ENCODE results near the gene SEPTIN5. TPM values are rescaled to one million over a fixed set of nuclear protein-coding genes. Genes with fewer than 3 reads are reported as not detected.
"Not testable (repeated sequence)": the region's sequence is repeated elsewhere in the genome, so short reads cannot be mapped to it uniquely, and the experiment has no call there.

Gene SEPTIN5
- 10 to 100 TPM; 28.1 to 37.6 (median 32.6) TPM for polyA plus RNA-seq (ENCODE audit: insufficient read length in 3 of 3)

DNA sequence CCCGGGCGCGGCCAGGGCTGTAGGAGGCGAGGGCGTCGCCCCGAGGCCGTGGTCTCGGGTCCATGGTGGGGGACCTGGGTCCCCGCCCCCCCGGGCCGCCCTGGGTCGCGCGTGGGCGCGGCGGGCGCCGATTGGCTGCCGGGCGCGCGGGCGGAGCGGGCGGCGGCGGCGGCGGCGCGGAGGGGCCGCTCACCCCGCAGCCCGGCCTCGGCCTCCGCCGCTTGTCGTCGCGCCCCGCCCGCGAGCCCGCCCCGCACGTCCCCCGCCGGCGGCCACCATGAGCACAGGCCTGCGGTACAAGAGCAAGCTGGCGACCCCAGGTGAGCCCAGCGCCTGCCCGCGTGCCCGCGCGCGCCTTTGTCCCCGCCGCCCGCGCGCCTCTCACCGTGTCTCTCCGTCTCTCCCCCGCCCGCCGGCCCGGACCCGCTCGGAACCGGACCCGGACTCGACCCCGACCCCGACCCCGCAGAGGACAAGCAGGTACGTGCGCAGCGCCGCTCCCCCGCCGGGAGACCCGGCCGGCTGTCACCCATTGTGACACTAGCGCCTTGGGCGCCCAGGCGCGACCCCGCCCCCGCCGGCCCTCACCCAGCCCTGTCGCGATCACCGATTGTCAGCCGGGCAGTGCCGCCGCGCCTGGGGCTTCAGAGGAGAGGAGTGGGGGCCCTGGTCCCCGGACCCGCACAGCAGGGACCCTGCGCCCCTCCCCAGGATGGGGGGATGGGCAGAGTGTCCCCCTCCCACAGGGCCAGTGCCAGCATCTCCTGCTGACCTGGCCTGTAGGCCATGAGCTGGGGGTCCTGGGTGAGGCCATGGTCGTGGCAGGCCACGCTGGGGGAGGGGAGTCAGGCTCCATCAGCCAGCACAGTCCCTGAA, at the start of gene SEPTIN5:
Gene SEPTIN5 (plus strand): TSS at position 192 of the 876 bp plus-strand sequence. CDS start 86 bp downstream, at position 278.
- no peak for DNase-seq (ENCODE audit: low read depth in 3 of 3, low spot score in 2 of 3)

DNA sequence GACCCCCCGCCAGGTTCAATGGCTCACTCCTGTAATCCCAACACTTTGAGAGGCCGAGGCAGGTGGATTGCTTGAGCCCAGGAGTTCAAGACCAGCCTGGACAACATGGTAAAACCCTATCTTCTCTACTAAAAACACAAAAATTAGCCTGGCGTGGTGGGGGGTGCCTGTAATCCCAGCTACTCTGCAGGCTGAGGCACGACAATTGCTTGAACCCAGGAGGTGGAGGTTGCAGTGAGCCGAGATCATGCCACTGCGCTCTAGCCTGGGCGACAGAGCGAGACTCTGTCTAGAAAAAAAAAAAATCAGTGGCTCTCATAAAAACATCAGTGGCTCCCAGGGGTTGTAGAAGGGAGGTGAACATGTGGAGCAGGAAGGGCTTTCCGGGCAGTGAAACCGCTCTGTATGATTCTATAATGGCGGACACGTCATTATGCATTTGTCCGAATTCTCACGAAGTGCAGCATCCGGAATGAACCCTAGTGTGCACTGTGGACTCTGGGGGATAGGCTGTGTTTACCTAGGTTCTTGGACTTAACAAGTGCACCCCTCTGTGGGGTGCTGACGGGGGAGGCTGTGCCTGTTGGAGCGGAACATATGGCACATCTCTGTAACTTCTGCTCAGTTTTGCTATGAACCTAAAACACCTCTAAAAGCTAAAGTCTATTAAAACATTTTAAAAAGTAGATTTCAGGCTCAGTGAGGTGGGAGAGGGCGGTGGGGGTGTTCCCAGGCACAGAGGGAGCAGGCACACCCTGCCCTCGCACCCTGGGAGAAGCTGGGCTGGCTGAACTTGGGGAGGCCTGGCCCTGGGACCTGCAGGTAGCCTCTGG, 49.1 kb upstream of the SEPTIN5 start:
- no peak for DNase-seq (ENCODE audit: low read depth in 3 of 3, low spot score in 2 of 3)

DNA sequence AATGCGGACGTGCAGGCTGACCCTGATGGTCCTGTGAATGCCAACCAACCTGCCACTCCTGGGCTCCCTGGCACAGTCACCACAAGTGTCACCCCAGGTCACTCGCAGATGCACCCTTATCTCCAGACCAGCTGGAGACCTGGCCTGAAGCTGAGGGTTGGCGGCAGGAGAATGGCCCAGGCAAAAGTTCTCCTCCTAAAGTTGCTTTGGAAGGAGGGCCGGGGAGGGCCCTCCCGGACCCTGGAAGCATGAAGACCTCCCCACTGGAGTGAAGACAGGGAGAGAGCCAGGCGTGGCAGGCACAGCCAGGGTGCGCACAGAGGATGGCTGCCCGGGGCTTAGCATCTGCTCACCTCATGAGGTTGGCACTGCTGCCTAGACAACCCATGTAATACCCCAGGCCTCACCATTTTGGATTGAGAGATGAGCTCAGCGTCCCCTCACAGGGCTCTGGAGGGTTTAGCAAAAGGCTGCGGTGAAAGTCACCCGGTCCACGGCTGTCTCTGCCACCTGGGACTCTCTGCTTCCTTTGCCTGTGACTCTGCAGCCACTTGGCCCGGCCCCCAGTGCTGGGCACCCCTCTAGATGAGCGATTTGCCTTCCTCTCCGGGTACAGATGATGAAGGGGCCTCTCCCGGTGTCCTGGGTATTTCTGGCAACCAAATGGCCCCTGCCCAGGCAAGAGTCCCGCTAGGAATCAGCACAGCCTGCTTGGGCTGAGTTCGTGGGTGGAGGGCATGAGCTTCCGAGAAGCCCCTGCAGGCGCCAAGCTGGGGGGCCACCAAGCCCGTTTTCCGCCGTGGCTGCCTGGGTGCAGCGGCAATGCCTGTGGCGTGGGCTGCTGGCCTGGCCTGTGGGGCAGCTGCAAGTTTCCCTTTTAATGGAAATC, 48.3 kb upstream of the SEPTIN5 start:
- no peak for DNase-seq (ENCODE audit: low read depth in 3 of 3, low spot score in 2 of 3)

DNA sequence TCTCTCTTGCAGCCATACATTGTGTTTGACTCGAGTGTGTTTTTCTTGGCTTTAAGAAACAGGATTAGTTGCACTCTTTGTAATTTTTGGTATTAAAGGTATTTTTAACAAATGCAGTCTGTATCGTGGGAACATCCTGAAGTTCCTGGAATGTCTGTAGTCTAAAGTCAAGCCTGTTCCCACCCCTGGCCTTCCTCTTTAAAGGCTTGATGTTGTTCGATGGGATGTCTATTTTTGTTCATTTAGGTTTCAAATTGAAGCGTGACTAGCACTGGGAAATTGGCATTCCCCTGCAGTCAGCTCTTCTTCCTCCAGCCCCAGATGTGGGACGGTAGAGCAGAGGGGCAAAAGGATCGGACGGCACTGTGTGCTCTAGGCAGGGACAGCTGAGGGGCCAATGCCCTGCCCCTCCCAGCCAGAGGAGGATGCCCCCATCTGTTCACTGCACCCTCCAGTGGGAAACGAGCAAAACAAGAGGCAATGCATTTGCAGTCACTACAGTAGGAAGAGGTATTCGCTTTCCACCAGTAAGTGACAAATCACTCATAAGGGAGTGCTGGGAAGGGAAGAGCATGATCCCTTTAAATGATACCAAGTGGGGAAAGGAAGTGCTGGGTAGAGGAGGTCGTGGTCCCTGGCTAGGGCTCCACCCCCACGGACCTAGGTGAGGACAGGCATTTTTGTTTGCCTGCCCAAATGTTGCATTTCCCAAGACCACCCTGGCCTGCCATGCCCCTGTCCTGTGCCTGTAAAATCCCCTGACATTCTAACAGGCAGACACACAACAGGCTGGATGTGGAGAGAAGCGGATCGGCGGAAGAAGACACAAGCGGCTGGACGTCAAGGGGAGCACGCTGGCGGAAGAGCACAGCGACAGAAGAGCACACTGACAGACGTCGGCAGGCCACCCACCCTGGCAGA, 47.4 kb upstream of the SEPTIN5 start:
- DNase-seq (ENCODE audit: low read depth in 3 of 3, low spot score in 2 of 3) = no peak

DNA sequence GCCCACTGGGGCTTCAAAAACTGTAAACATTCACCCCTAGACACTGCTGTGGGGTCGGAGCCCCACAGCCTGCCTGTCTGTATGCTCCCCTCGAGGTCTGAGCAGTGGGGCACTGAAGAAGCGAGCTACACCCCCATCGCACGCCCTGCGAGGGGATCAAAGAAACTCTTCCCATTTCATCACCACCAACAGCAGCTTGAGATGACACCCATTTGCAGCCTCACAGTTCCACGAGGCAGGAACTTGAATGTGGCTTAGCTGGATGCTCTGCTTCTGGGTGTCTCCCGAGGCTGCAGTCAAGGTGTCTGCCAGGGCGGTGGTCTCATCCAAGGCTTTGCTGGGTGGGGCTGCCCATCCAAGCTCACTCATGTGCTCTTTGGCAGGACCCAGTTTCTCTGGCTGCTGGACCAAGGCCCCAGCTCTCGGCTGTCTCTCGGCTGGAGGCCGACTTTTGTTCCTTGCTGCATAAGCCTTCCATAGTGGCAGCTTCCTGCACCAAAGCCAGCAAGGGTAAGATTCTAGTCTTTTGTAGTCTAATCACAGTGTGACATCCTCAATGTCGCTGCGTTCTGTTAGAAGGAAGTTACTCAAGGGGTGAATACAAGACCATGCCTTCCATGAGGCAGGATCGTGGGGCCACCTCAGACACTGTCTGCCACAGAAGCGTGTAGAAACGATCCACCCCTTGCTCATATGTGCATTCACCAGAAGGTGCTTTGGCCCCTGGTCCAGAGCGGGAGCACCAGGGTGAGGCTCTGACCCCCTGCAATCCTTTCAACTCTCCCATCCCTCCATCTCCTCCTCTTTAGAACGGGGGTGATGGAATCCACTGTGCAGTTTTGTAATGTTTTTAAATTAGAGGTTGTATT, 46.2 kb upstream of the SEPTIN5 start:
- DNase-seq (ENCODE audit: low read depth in 3 of 3, low spot score in 2 of 3) = no peak

DNA sequence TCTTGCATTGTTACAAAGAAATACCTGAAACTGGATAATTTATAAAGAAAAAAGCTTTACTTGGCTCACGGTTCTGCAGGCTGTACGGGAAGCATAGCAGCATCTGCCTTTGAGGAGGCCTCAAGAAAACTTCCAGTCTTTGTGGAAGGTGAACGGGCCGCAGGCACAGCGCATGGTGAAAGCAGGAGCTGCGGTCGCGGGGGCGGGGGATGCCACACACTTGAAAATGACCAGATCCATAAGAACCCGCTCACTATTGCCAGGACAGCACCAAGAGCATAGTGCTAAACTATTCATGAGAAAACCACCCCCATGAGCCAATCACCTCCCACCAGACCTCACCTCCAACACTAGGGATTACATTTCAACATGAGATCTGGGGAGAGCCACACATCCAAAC, 45.6 kb upstream of the SEPTIN5 start:
- DNase-seq (ENCODE audit: low read depth in 3 of 3, low spot score in 2 of 3) = no peak

DNA sequence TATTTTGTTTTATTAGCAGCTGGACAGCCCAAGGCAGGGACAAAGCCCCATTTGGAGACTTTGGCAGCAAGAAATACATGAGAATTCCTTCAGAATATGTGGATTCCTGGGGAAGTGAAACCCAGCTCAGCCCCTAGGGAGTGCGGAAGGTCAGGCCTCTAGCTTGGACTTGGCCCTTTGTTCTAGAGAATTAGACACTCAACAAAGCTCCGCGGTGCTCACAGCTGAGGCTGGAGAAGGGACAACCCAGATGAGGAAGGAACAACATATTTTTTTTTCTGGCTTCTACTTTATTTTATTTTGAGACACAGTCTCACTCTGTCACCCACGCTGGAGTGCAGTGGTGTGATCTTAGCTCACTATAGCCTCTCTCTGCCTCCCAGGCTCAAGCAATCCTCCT, 44.7 kb upstream of the SEPTIN5 start:
- no peak for DNase-seq (ENCODE audit: low read depth in 3 of 3, low spot score in 2 of 3)

DNA sequence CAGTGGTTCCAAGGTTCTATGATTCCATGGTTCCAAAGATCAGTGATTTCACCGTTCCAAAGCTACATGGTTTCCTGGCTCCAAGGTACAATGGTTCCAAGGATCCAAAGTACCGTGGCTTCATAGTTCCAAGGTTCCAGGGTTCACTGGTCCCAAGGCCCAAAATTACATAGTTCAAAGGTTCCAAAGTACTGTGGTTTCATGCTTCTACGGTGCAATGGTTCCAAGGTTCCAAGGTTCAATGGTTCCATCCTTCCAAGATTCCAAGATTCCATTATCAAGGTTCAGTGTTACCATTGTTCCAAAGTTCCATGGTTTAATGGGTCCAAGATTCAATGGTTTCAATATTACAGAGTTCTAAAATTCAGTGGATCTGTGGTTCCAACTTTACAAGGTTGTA, 43.0 kb upstream of the SEPTIN5 start:
- DNase-seq (ENCODE audit: low read depth in 3 of 3, low spot score in 2 of 3) = no peak

DNA sequence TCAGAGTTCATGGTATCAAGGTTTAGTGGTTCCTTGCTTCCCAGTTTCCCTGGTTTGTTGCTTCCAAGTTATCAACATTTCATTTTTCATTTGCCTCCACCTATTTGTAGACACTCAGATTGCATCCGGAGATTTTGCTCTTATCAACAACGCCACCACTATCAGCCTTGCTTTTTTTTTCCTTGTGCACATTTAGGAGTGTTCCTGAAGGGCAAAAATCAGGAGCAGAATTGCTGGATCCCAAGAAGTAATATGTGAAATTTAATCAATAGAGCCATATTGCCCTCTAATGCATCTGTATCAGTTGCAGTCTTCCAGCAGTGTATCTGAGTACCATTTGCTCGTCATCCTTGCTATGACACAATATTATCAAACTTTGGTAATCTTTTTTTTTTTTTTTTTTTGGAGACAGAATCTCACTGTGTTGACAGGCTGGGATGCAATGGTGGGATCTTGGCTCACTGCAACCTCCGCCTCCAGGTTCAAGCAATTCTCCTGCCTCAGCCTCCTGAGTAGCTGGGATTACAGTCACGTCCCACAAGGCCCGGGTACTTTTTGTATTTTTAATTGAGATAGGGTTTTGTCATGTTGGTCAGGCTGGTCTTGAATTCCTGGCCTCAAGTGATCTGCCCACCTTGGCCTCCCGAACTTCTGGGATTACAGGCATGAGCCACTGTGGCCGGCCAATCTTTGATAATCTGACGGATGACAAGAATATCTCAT, 42.1 kb upstream of the SEPTIN5 start:
- no peak for DNase-seq (ENCODE audit: low read depth in 3 of 3, low spot score in 2 of 3)

DNA sequence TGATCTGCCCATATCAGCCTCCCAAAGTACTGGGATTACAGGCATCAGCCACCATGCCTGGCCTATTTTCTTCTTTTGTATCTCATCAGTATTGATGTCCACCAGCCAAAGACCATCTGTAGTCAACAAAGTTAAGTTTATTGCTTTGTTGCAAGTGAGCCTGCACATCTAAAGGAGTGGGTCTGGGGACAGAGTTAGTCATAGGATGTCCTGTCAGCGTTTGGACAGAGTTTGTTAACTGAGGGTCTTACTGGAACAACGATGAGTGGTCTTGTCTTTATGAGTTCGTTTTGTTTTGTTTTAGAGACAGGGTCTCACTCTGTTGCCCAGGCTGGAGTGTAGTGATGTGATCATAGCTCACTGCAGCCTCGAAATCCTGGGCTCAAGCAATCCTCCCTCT, 40.6 kb upstream of the SEPTIN5 start:
- no peak for DNase-seq (ENCODE audit: low read depth in 3 of 3, low spot score in 2 of 3)

DNA sequence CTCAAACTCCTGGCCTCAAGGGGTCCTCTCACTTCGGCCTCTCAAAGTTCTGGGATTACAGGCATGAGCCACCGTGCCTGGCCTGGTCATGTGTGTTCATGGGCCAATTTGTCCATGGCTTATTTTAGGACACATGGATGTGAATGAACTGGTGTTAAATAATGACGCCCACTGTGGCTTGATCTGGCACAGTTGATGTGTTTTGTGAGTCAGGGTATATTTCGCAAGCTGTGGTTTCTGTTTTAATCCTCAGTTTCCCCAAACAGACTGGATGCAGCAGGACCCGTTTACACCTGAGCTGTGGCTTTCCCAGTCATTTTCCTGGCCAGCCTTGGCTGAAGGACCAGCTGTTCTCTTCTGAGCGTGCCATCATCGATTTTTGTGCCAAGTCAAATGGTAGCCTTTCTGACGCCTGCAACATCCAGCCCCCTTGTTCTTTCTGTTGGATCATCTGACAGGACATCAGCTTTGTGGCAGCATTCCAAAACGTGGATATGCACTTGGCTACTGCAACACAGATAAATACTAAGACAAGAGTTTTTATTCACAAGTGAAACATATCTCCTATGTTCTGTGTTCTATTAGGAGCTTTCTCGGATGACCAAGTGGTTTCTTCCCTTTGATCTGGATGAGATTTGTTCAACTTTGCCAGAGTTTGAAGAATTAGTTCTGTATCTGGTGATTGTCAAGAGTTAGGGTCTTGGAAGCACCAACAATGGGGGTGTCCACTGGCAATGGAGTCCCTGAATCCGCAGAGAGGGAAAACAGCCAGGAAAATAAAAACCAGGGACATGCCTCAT, 40.0 kb upstream of the SEPTIN5 start:
- no peak for DNase-seq (ENCODE audit: low read depth in 3 of 3, low spot score in 2 of 3)

DNA sequence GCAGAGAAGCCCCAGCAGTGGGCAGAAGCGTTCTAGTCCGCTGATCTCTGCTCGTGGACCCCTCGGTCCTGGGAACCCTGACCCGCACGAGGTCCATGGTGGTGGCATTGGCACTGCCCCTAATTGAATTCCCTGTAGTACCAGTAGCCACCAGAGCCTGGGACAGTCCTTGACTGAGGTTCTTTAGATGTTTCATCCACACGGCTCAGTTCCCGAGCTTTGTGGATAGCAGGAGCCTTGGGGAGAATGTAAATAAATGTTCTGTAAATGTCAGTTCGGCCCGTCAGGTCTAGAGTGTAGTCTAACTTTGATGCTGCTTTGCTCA, 39.4 kb upstream of the SEPTIN5 start:
- DNase-seq (ENCODE audit: low read depth in 3 of 3, low spot score in 2 of 3) = no peak

DNA sequence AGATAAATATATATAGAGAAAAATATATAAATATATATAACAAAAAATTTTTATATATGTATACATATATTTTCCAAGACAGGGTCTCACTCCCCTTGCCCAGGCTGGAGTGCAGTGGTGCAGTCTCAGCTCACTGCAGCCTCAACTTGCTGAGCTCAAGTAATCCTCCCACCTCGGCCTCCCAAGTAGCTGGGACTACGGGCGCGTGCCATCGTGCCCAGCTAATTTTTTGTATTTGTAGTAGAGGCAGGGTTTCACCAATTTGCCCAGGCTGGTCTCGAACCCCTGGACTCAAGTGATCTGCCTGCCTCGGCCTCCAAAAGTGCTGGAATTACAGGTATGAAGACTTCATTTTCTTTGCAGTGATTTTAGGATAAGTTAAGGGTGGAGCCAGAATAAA, 38.9 kb upstream of the SEPTIN5 start:
- no peak for DNase-seq (ENCODE audit: low read depth in 3 of 3, low spot score in 2 of 3)

DNA sequence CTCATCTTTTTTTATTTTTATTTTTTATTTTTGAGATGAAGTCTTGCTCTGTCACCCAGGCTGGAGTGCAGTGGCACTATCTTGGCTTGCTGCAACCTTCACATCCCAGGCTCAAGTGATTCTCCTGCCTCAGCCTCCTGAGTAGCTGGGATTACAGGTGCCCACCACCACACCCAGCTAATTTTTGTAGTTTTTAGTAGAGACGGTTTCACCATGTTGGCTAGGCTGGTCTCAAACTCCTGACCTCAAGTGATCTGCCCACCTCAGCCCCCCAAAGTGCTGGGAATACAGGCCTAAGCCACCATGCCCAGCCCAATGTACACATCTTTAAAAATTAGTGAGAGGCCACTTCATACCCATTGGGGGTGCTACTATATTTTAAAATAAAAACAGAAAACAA, 37.9 kb upstream of the SEPTIN5 start:
- not testable (repeated sequence) for DNase-seq (ENCODE audit: low read depth in 3 of 3, low spot score in 2 of 3)

DNA sequence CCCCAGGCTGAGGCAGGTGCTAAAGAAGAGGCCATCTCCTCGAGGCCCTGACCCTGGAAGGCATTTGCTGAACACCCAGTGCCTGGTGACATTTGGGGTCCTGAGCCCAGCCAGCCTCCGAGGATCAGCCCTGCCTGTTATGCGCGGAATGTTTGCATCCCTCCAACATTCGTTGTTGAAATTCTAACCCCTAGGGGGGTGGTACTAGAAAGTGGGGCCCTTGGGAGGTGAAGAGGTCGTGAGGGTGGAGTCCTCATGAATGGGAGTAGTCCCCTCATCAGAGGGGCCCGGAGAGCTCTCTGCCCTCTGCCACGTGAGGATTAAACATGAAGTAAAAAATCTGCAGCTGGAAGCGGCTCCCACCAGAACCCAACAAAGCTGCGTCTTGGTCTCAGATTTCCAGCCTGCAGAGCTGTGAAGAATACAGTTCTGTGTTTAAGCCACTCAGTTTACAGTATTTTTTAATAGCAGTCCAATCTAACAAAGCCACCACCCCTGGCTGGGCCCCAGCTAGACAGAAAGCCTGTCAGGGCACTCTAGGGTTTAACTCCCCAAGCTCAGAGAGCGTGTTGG, 35.3 kb upstream of the SEPTIN5 start:
- no peak for DNase-seq (ENCODE audit: low read depth in 3 of 3, low spot score in 2 of 3)

DNA sequence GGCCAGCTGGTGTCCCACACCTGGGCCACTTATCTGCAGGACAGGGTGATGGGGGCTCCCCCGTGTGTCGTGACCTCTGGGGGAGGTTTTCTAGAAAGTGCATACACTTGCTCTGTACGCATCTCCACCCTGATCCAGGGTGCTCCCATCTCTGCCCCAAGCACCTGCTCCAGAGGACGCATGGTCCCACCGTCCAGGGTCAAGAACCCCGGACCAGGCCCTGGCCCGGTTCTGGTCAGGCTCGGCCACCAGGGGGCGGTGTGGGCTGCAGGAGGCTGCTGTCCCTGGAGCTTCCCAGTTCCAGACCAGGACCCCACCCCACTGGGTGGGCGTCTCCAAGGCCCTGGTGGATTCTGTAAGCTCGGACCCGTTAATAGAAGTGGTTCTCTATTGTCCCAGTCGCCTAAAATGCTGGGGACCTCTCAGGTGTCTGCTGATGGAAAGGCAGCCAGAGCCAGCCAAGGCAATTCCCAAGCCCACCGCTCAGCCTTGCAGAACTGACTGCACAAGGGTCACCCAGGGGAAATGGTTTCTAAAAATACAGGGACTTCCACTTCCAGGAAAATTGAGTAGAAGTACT, 34.7 kb upstream of the SEPTIN5 start:
- no peak for DNase-seq (ENCODE audit: low read depth in 3 of 3, low spot score in 2 of 3)
